B cell (primary cell): ENCODE data around the gene SIPA1. TPM values are rescaled to one million over a fixed set of nuclear protein-coding genes. Genes with fewer than 3 reads are reported as not detected.

Source experiments
- ATAC-seq: fragments of 200-7000 bp; cut with Tn5 transposase; one replicate; pipeline ENCODE4 v1.10.0; 2021; ENCODE audit warnings: low read depth, mild to moderate bottlenecking, moderate number of reproducible peaks, moderate library complexity
- CTCF ChIA-PET: fragments of 350-600 bp; sonication (Branson Sonifier 250); formaldehyde crosslinking; loops from one replicate; lab custom pipeline; 2021; ENCODE audit warnings: antibody characterized with exemption, inconsistent platforms; lab: Charles Lee
- POLR2A ChIA-PET: fragments of 350-600 bp; sonication (Branson Sonifier 250); formaldehyde crosslinking; loops from one replicate; lab custom pipeline; 2021; ENCODE audit warnings: antibody characterized with exemption; lab: Charles Lee
- DNase-seq: peaks from one replicate; pipeline ENCODE4 v3.0.0; 2013
- H2AFZ ChIP-seq: 2 replicates; pipeline ENCODE4 v1.6.1; 2012; ENCODE audit warnings: mild to moderate bottlenecking, low read depth, low read length; ENCODE audit not compliant: insufficient read depth, poor library complexity, severe bottlenecking
- H3K27ac ChIP-seq, 2 donors: 1 replicate in 1 of 2; 2 replicates in 1 of 2; pipeline ENCODE4 v1.5.1; 2012 to 2013; ENCODE audit warnings: low read length in 2 of 2, mild to moderate bottlenecking in 2 of 2, moderate library complexity in 1 of 2
- H3K27me3 ChIP-seq, 4 experiments: fragments of 200-600 bp in 1 of 4; sonication (generic) in 1 of 4; replicated peaks in 1 of 4; 1 replicate in 2 of 4; 2 replicates in 2 of 4; pipeline versions ENCODE4 v1.6.1 to v1.7.0; 2013 to 2016; ENCODE audit warnings: low read length in 3 of 4, mild to moderate bottlenecking in 2 of 4, mixed read lengths in 1 of 4, moderate library complexity in 1 of 4; ENCODE audit not compliant: insufficient read depth in 4 of 4, control insufficient read depth in 3 of 4; ENCODE audit errors: control extremely low read depth in 1 of 4
- H3K36me3 ChIP-seq, 2 experiments: replicated peaks in 1 of 2; 1 replicate in 1 of 2; 2 replicates in 1 of 2; pipeline versions ENCODE4 v1.6.1 to v1.7.1; 2013; ENCODE audit warnings: low read length in 1 of 2; ENCODE audit not compliant: insufficient read depth in 2 of 2, control insufficient read depth in 1 of 2; ENCODE audit errors: control extremely low read depth in 1 of 2, extremely low read depth in 1 of 2
- H3K4me1 ChIP-seq, 2 donors: fragments of 200-600 bp in 1 of 2; sonication (generic) in 1 of 2; 1 replicate in 1 of 2; 2 replicates in 1 of 2; pipeline versions ENCODE4 v1.5.1 to v1.6.1; 2013 to 2017; ENCODE audit warnings: low read length in 2 of 2; ENCODE audit not compliant: control insufficient read depth in 2 of 2, insufficient read depth in 2 of 2
- H3K4me2 ChIP-seq: replicated peaks from 2 replicates; pipeline ENCODE3; 2012; ENCODE audit warnings: mild to moderate bottlenecking, low read depth, low read length; ENCODE audit not compliant: poor library complexity, severe bottlenecking
- H3K4me3 ChIP-seq, 5 experiments: fragments of 200-600 bp in 1 of 5; sonication (generic) in 1 of 5; 1 replicate in 3 of 5; 2 replicates in 2 of 5; pipeline versions ENCODE4 v1.5.1 to v1.7.0; 2011 to 2016; ENCODE audit warnings: low read length in 4 of 5, mild to moderate bottlenecking in 4 of 5, low read depth in 2 of 5, control low read depth in 1 of 5, moderate library complexity in 1 of 5; ENCODE audit not compliant: insufficient read depth in 1 of 5; ENCODE audit errors: control extremely low read depth in 1 of 5, extremely low read depth in 1 of 5
- H3K79me2 ChIP-seq: fragments of 200-600 bp; sonication (generic); one replicate; pipeline ENCODE4 v1.6.0; 2016; ENCODE audit warnings: low read length; ENCODE audit not compliant: control insufficient read depth, insufficient read depth
- H3K9ac ChIP-seq: fragments of 200-600 bp; sonication (generic); 2 replicates; pipeline ENCODE4 v1.6.1; 2017; ENCODE audit warnings: mild to moderate bottlenecking, low read length, moderate library complexity
- H3K9me3 ChIP-seq, 3 donors: one replicate each; pipeline versions ENCODE4 v1.6.1 to v1.7.1; 2013; ENCODE audit warnings: low read length in 2 of 3; ENCODE audit not compliant: control insufficient read depth in 2 of 3, insufficient read depth in 1 of 3; ENCODE audit errors: control extremely low read depth in 1 of 3
- H4K20me1 ChIP-seq: 2 replicates; pipeline ENCODE4 v1.6.0; 2012; ENCODE audit warnings: mild to moderate bottlenecking, low read length; ENCODE audit not compliant: insufficient read depth, control insufficient read depth, poor library complexity, severe bottlenecking
- H3K27ac Mint-ChIP-seq: one replicate; pipeline ENCODE4 v1.8.0; 2021; ENCODE audit warnings: mixed read lengths
- H3K27me3 Mint-ChIP-seq: one replicate; pipeline ENCODE4 v1.8.0; 2021; ENCODE audit warnings: mixed read lengths
- H3K4me1 Mint-ChIP-seq: one replicate; pipeline ENCODE4 v1.8.0; 2021; ENCODE audit warnings: mixed read lengths
- H3K4me3 Mint-ChIP-seq: one replicate; pipeline ENCODE4 v1.8.0; 2021; ENCODE audit warnings: mixed read lengths
- H3K9me3 Mint-ChIP-seq: one replicate; pipeline ENCODE4 v1.8.0; 2022; ENCODE audit warnings: mixed read lengths; ENCODE audit not compliant: insufficient read depth
- CTCF ChIP-seq: fragments of 200-600 bp; IDR thresholded peaks from one replicate; pipeline ENCODE4 v1.8.0; 2022; ENCODE audit warnings: antibody characterized with exemption, mild to moderate bottlenecking
- EZH2 ChIP-seq: IDR thresholded peaks from 2 replicates; pipeline ENCODE4 v1.6.1; 2012; ENCODE audit warnings: borderline replicate concordance, low read depth, mild to moderate bottlenecking, moderate library complexity, low read length; ENCODE audit not compliant: insufficient read depth, poor library complexity, severe bottlenecking
- WGBS: methylation state at CpG from one replicate; pipeline ENCODE4 v1.1.5; 2013; ENCODE audit warnings: missing lambda C conversion rate; ENCODE audit not compliant: insufficient coverage; 5-methylcytosine and 5-hydroxymethylcytosine counted together
- intact Hi-C: fragments of 100-400 bp; cut with micrococcal nuclease; formaldehyde crosslinking; loops from one replicate; pipeline ENCODE4 v1.10.0; 2022
- polyA plus RNA-seq: library from polyadenylated mRNA; depleted of rRNA; stranded (reverse); fragments of >200 nt; gene quantifications from 2 replicates; pipeline ENCODE4 v1.2.3, GENCODE V29; 2012
- total RNA-seq, 2 donors: library from RNA; stranded (reverse); fragments of 120-200 nt in 1 of 2; gene quantifications; 1 replicate in 1 of 2; 2 replicates in 1 of 2; pipeline versions ENCODE4 v1.2.3 to v1.2.4, GENCODE V29; 2013 to 2022

Gene SIPA1
- total and polyA plus RNA-seq, 2 donors (not counting 1 experiment from before 2014, with no cell fraction given) = 314 to 448 TPM

GRCh38 chr11:65692367-65692766, 54.5 kb downstream of the SIPA1 start:
- TF ChIP-seq EZH2 (no peak), CTCF (no peak)
- Histone ChIP-seq H3K4me1 (no peaks in the 10 kb centered on the region), H3K9me3 (no peaks in the 10 kb centered on the region), H3K27me3 (no peaks in the 10 kb centered on the region), H3K4me2 (no peak overlapping the region), H4K20me1 (no peaks in the 10 kb centered on the region), H3K27ac (no peak overlapping the region), H3K4me3 (no peak overlapping the region), H3K79me2 (no peaks in the 10 kb centered on the region), H3K9ac (no peak overlapping the region), H3K36me3 (no peaks in the 10 kb centered on the region), H2AFZ (no peak overlapping the region)
- ChIA-PET CTCF (interaction anchor here (1.5 kb wide), 1 partner anchor 66 kb away, joined by 6 read pairs; no protein-coding TSS in a partner anchor), POLR2A (interaction anchor here (0.7 kb wide), 1 partner anchor 221 kb away, joined by 9 read pairs; no protein-coding TSS in a partner anchor)
- H3K27ac Mint-ChIP-seq = no peak overlapping the region
- no peak overlapping the region for H3K4me3 Mint-ChIP-seq
- ATAC-seq = no peak
- H3K4me1 Mint-ChIP-seq = no peaks in the 10 kb centered on the region
- intact Hi-C loops = no loop called here
- DNase-seq = no peak
- no peaks in the 10 kb centered on the region for H3K9me3 Mint-ChIP-seq
- H3K27me3 Mint-ChIP-seq = peaks cover 3% of the 10 kb centered on the region
- WGBS = 87% methylated on average over 10 of the region's 11 CpGs

GRCh38 chr11:65695459-65696241, 57.7 kb downstream of the SIPA1 start:
- ATAC-seq (no peak), DNase-seq (no peak)
- intact Hi-C loops = no loop called here
- ChIA-PET POLR2A (interaction anchor here (0.5 kb wide), 1 partner anchor 10 kb away, joined by 5 read pairs; no protein-coding TSS in a partner anchor), CTCF (interaction anchor here (0.7 to 2.0 kb wide), 2 partner anchors 9 to 247 kb away, joined by 5 to 8 read pairs; no protein-coding TSS in a partner anchor)
- Histone ChIP-seq H3K4me2 (no peak overlapping the region), H3K4me1 (peaks cover 5 to 7% of the 10 kb centered on the region in 2 donors), H3K4me3 (no peak overlapping the region), H3K9ac (no peak overlapping the region), H3K79me2 (no peaks in the 10 kb centered on the region), H3K27me3 (no peaks in the 10 kb centered on the region), H2AFZ (no peak overlapping the region), H3K9me3 (no peaks in the 10 kb centered on the region), H4K20me1 (no peaks in the 10 kb centered on the region), H3K27ac (no peak overlapping the region), H3K36me3 (no peaks in the 10 kb centered on the region)
- Mint-ChIP-seq H3K4me1 (peaks cover 7% of the 10 kb centered on the region), H3K9me3 (no peaks in the 10 kb centered on the region), H3K27me3 (peaks cover 3% of the 10 kb centered on the region), H3K27ac (no peak overlapping the region), H3K4me3 (no peak overlapping the region)
- WGBS = 92% methylated on average over 11 of the region's 12 CpGs
- no peak for TF ChIP-seq CTCF
- no peak for TF ChIP-seq EZH2
